ENCODE results near the gene SPPL2A. TPM values are rescaled to one million over a fixed set of nuclear protein-coding genes. Genes with fewer than 3 reads are reported as not detected.
A peak's percentile ranks its signal among the peaks of the same experiment; 100 is the strongest.

Gene SPPL2A
- total RNA-seq, 1 experiment from 2014 or later: 64.4 TPM

DNA sequence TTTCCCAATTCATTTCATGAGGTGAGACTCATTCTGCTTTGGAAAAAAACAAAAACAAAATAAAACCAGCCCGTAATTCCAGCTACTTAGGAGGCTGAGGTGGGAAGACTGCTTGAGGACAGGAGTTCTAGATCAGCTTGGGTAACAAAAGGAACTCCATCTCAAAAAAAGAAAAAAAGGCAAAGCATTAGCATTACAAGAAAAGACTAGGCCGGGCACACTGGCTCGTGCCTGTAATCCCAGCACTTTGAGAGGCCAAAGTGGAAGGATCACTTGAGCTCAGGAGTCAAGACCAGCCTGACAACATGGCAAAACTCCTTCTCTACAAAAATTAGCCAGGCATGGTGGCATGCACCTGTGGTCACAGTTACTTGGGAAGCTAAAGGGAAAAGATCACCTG lies 112.8 kb downstream of the SPPL2A start:
- no peaks in the 10 kb centered on the region for H3K23me2 ChIP-seq (ENCODE audit: insufficient read length, low read depth, low read length, poor library complexity, severe bottlenecking)
- H3K27ac ChIP-seq (ENCODE audit: insufficient read length, low read depth, low read length): no peak overlapping the region
- TF ChIP-seq, protein P1, sequence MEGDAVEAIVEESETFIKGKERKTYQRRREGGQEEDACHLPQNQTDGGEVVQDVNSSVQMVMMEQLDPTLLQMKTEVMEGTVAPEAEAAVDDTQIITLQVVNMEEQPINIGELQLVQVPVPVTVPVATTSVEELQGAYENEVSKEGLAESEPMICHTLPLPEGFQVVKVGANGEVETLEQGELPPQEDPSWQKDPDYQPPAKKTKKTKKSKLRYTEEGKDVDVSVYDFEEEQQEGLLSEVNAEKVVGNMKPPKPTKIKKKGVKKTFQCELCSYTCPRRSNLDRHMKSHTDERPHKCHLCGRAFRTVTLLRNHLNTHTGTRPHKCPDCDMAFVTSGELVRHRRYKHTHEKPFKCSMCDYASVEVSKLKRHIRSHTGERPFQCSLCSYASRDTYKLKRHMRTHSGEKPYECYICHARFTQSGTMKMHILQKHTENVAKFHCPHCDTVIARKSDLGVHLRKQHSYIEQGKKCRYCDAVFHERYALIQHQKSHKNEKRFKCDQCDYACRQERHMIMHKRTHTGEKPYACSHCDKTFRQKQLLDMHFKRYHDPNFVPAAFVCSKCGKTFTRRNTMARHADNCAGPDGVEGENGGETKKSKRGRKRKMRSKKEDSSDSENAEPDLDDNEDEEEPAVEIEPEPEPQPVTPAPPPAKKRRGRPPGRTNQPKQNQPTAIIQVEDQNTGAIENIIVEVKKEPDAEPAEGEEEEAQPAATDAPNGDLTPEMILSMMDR (conservative IDR thresholded peaks at IDR 0.05): no peak
- H3T11ph ChIP-seq (ENCODE audit: low read length): no peak overlapping the region
- no peak overlapping the region for H2AFZ ChIP-seq (ENCODE audit: low read length)
- H2AK5ac ChIP-seq (ENCODE audit: insufficient read length, low read length): no peak overlapping the region
- H4K5ac ChIP-seq (ENCODE audit: insufficient read length, low read depth, low read length): no peak overlapping the region
- no peaks in the 10 kb centered on the region for H3K9me3 ChIP-seq (ENCODE audit: control insufficient read depth, low read depth, low read length)
- H3K18ac ChIP-seq (ENCODE audit: insufficient read length, low read depth, low read length): no peak overlapping the region
- no peaks in the 10 kb centered on the region for H3K27me3 Mint-ChIP-seq (ENCODE audit: low read depth)
- H3K27me3 ChIP-seq (ENCODE audit: insufficient read depth, low read length): no peaks in the 10 kb centered on the region
- H3K36me3 Mint-ChIP-seq (ENCODE audit: insufficient read depth in 1 of 3, low read depth in 3 of 3): peaks cover 35 to 80% (median 66%) of the 10 kb centered on the region in 3 experiments; a peak in 6 of 7 replicates
- H4K20me1 ChIP-seq (ENCODE audit: control insufficient read depth, insufficient read depth, insufficient read length): no peaks in the 10 kb centered on the region
- no peaks in the 10 kb centered on the region for H3K79me2 ChIP-seq (ENCODE audit: insufficient read depth, low read length)
- peak; percentile 37 for DNase-seq
- H2BK15ac ChIP-seq (ENCODE audit: low read depth, low read length): no peak overlapping the region
- no peak overlapping the region for H3K56ac ChIP-seq (ENCODE audit: insufficient read length, low read depth, low read length)
- H2BK120ac ChIP-seq (ENCODE audit: low read depth, low read length, poor library complexity, severe bottlenecking): no peak overlapping the region
- no peak overlapping the region for H3K14ac ChIP-seq (ENCODE audit: insufficient read depth, low read length)
- no peak overlapping the region for H2BK12ac ChIP-seq (ENCODE audit: insufficient read length, low read depth, low read length)
- H4K91ac ChIP-seq (ENCODE audit: insufficient read length, low read depth, low read length): no peak overlapping the region
- no peak overlapping the region for H2BK5ac ChIP-seq (ENCODE audit: insufficient read length, low read length)
- no peaks in the 10 kb centered on the region; the same call in 1 of the 2 replicates for H3K4me1 ChIP-seq (ENCODE audit: insufficient read depth, low read length)
- H3K4ac ChIP-seq (ENCODE audit: low read depth, low read length): no peak overlapping the region
- H3K79me1 ChIP-seq (ENCODE audit: insufficient read depth, low read depth, low read length, poor library complexity, severe bottlenecking): no peaks in the 10 kb centered on the region
- peak overlapping the region; percentile 23 to 90 (median 89); a peak in 4 of 7 replicates for H3K27ac Mint-ChIP-seq
- peaks cover 8 to 15% of the 10 kb centered on the region in 2 experiments for H3K4me1 Mint-ChIP-seq
- no CpG with 5 or more reads among the region's 3 CpGs for WGBS (ENCODE audit: extremely low coverage, insufficient read length, low lambda C conversion rate)
- no peak overlapping the region for H3K23ac ChIP-seq (ENCODE audit: insufficient read length, low read depth, low read length)
- H2BK20ac ChIP-seq (ENCODE audit: low read depth, low read length, poor library complexity, severe bottlenecking): no peak overlapping the region
- H3K9me3 Mint-ChIP-seq: no peaks in the 10 kb centered on the region
- no peak overlapping the region for H3K9ac ChIP-seq (ENCODE audit: extremely low read depth, insufficient read length, low read length)
- H3K4me2 ChIP-seq (ENCODE audit: insufficient read depth, insufficient read length, low read length): no peak overlapping the region
- no peak overlapping the region for H3K4me3 Mint-ChIP-seq
- no peak overlapping the region for H4K8ac ChIP-seq (replicated peaks; ENCODE audit: insufficient read length, low read depth, low read length)

Other genes starting within 250 kb of the SPPL2A start
- not detected in 2 replicates for gene USP50, start 219.0 kb downstream of the SPPL2A start, total RNA-seq (2021)
- 30.1 and 35.1 TPM in 2 replicates for gene TRPM7, start 78.9 kb downstream of the SPPL2A start, total RNA-seq (2021)
- 13.8 and 14.0 TPM in 2 replicates for gene AP4E1, start 143.0 kb upstream of the SPPL2A start, total RNA-seq (2021)